Suprapubic skin (tissue), 4 donors: ENCODE data around the gene BRD9.
A peak's percentile ranks its signal among the peaks of the same experiment; 100 is the strongest.

ENCODE experiments used
- CTCF ChIP-seq, 2 donors: fragments of 200-600 bp in 1 of 2; fragments of 450-650 bp in 1 of 2; sonication (generic) in 1 of 2; IDR thresholded peaks; one replicate each; pipeline ENCODE4 v1.5.1; 2016 to 2019; ENCODE audit warnings: antibody characterized with exemption in 2 of 2, mild to moderate bottlenecking in 1 of 2, moderate library complexity in 1 of 2
- EP300 ChIP-seq: sonication (generic); formaldehyde crosslinking; IDR thresholded peaks from one replicate; pipeline ENCODE4 v1.6.1; 2017; ENCODE audit warnings: antibody characterized with exemption
- POLR2A ChIP-seq, 2 donors: fragments of 450-650 bp; IDR thresholded peaks; one replicate each; pipeline ENCODE4 v1.6.1; 2017; ENCODE audit warnings: antibody characterized with exemption in 2 of 2, mild to moderate bottlenecking in 2 of 2, moderate library complexity in 2 of 2
- POLR2AphosphoS5 ChIP-seq, 3 donors: sonication (generic); formaldehyde crosslinking; IDR thresholded peaks; one replicate each; pipeline ENCODE4 v1.6.1; 2017; ENCODE audit warnings: antibody characterized with exemption in 3 of 3

DNA sequence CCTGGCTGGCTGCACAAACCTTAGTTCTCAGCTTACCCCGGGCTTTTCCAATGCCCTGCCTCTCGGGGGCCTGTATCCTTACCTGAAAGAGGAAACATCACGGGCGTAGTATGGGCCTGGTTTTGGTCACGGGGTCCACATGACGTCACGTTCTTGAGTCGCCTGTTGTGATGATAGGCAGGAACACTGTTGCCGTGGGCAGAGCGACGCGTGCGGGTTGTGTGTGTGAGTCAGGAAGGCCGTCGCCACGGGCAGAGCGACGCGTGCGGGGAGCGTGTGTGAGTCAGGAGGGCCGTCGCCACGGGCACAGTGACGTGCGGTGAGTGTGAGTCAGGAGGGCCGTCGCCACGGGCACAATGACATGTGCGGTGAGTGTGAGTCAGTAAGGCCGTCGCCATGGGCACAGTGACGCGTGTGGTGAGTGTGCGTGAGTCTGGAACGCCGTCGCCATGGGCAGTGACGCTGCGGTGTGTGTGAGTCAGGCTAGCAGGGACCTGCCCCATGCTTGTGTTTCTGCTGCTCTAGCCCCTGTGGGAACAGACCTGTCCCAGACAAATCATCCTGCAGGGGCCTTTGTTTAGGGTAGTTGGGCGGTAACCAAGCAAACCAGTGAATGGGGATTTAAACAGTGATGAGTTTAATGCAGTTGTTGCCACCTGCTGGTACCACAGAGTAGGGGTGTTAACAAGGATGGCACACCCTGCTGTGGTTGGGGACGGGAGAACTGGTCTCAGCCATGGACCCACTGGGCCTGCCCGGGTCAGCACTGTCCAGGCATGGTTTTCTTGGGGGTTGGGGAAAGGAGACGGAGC lies 19.9 kb upstream of the BRD9 start:
- TF ChIP-seq CTCF (IDR thresholded peaks at IDR 0.05) (peak in 1 of 2 donors; percentile 6), POLR2AphosphoS5 (IDR thresholded peaks at IDR 0.05) (peak; percentile 38 to 84 (median 82)), POLR2A (IDR thresholded peaks at IDR 0.05) (no peak), EP300 (no peak)
